ENCODE data around the gene STARD13.

DNA sequence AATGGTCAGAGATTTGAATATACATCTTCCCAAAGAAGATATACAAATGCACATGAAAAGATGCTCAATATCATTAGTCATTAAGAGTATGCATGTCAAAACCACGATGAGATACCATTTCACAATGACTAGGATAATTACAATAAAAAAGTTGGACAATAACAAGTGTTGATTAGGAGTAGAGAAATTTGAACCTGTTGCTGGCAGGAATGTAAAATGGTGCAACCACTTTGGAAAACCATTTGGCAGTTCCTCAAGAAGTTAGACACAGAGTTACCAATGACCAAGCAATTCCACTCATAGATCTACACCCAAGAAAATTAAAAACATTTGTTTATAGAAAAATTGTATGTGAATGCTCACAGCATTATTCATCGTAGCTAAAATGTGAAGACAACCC is 33.2 kb upstream of the STARD13 start:
- TF ChIP-seq, protein P1, sequence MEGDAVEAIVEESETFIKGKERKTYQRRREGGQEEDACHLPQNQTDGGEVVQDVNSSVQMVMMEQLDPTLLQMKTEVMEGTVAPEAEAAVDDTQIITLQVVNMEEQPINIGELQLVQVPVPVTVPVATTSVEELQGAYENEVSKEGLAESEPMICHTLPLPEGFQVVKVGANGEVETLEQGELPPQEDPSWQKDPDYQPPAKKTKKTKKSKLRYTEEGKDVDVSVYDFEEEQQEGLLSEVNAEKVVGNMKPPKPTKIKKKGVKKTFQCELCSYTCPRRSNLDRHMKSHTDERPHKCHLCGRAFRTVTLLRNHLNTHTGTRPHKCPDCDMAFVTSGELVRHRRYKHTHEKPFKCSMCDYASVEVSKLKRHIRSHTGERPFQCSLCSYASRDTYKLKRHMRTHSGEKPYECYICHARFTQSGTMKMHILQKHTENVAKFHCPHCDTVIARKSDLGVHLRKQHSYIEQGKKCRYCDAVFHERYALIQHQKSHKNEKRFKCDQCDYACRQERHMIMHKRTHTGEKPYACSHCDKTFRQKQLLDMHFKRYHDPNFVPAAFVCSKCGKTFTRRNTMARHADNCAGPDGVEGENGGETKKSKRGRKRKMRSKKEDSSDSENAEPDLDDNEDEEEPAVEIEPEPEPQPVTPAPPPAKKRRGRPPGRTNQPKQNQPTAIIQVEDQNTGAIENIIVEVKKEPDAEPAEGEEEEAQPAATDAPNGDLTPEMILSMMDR (IDR thresholded peaks at IDR 0.05): no peak
- TF ChIP-seq POLR2A (IDR thresholded peaks at IDR 0.05): no peak
